Vein endothelial cell (primary cell): ENCODE data around the gene SNAI3. TPM values are rescaled to one million over a fixed set of nuclear protein-coding genes. Genes with fewer than 3 reads are reported as not detected.

ENCODE experiments used
- total RNA-seq: library from RNA; depleted of rRNA; stranded (reverse); fragments of >200 nt; gene quantifications from 2 replicates; pipeline ENCODE4 v1.2.3, GENCODE V29; 2012

The SNAI3 gene
- 0.19 and 0.33 TPM in 2 replicates for total RNA-seq

DNA sequence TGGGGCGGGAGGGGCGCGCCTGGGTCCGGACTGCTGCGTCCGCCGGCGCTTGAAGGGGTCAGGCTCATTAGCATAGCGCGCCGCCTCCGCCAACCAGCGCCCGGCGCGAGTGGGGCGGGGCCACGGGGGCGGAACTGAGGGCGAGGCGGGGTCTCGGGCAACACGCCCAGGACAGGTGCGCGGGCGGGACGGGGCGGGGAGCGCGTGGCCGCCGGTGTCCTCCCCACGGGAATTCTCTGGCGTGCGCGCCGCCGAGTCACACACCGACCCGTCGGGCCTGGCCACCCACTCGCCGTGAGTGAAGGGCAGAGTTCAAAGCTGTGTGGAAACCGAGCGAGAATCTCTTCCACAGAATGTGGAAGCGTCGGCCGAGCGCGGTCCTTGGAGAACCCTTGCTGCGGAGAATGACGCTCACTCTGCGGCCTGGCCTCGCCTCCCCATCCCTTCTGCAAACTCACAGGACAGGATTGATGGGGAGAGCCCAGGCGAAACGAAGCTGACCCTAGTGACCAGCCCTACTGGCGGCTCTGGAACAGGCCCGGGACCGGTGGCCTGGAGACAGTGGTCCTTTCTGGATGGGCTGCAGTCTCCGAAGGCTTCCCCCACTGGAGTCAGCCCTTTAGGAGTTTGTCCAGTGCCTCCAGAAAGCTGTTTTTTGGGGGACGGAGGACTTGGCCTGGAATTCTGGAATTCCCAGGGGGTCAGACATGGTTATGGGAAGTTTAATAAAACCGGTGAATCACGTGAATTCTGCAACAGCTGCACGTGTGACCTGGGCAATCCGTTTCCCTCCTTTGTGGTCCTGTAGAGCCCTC is at the start of gene SNAI3:
TSS of gene SNAI3 (minus strand) at position 69 of the 815 bp plus-strand sequence. CDS start 101 bp downstream, outside the sequence.

DNA sequence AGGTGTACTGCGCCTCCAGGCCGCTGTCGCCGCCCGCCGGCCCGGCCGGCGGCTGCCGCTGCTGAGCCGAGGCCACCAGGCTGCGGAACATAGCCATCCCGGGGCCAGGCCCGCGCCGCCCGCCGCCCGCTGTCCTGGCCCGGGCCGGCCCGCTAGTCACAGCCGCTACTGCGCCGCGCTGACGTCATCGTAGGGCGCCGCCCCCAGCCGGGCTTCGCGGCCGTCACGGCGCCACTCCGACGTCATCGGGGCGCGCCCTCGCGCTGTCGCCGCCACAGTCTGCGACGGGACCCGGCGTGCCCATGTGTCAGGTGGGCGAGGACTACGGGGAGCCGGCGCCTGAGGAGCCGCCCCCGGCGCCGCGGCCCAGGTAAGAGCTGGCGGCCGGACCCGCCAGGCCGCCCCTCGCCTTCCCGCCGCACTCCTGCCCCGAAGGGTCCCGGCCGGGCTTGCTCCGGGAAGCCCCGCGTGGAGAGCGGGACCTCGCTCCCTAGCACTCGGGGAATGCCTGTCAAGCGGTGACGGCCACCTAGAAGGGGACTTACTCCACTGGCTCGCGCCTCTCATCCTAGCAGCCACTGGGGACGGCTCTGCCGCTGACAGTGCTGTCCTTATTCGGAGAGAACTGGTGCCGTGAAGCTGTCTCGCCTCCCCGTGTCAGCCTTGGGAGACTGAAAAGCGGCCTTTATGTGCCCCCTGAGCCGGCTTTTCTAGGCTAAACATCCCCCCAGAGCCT is 20.1 kb upstream of the SNAI3 start, which contains the start of the genes CTU2 and RNF166:
TSS of gene CTU2 (plus strand) at position 275 of the 736 bp plus-strand sequence. CDS start at position 303, 28 bp downstream.
TSS of gene RNF166 (minus strand) at position 180 of the 736 bp plus-strand sequence. CDS start at position 97, 83 bp downstream.

DNA sequence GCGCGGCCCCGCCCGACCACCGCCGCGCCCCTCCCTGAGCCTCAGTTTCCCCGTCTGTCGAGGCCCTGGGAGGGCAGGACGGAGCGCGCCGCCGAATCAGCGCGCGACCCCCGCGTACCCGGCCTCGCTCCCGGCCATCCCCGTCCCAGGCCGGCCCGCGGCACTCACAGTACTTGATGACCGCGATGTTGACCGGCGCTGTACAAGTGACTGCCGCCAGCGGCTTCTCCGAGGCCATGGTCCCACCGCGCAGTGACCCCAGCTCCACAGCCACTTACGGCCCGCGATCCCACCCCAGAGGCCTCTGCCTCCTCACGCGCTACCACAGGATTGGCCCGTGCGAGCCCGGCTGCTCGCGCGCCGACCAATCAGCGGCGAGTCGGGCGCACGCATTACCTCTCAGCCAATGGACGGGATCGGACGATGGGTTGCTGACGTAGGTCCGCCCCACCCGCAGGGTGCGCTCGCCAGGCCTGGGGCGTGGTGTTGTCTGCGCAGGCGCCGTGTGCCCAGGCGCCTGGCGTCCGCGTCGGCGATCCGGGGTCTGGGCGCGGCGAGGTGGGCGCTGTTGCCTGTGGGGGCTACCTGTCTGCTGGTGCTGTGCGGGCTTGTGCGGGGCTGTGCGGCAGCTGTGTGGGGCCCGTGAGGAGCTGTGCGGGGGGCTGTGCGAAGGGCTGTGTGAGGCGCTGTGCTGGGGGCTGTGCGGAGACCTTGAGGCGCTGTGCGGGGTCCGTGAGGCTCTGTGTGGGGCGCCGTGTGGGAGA is 23.3 kb downstream of the SNAI3 start, which contains the start of gene MVD:
TSS of gene MVD (minus strand) at position 249 of the 764 bp plus-strand sequence. CDS start at position 238, 11 bp downstream.

DNA sequence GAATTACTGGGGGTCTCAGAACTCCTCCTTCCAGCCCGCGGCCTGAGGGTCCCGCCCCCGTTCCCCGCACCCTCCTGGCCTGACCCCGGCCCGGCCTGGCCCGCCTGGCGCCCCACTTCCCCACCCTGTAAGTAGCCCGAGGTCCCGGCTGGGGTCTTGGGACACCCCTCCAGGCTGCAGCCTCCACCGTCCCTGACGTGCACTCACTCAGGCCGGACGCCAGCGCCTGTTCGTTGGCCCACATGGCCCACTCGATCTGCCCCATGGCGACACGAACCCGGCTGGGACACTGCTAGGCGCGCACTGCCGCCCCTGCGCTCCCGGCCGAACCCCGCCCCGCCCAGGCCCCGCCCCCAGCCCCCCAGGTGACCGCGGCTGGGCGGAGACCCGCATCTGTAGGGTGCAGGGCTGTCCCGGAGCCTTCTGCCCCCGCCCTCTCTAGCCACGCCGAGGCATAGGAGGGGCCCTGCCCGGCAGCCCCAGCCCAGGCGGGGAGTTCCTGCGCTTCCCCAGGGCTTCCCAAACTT is 35.5 kb downstream of the SNAI3 start, which contains the start of gene CYBA:
TSS of gene CYBA (minus strand) at position 305 of the 527 bp plus-strand sequence. CDS start at position 265, 40 bp downstream.

DNA sequence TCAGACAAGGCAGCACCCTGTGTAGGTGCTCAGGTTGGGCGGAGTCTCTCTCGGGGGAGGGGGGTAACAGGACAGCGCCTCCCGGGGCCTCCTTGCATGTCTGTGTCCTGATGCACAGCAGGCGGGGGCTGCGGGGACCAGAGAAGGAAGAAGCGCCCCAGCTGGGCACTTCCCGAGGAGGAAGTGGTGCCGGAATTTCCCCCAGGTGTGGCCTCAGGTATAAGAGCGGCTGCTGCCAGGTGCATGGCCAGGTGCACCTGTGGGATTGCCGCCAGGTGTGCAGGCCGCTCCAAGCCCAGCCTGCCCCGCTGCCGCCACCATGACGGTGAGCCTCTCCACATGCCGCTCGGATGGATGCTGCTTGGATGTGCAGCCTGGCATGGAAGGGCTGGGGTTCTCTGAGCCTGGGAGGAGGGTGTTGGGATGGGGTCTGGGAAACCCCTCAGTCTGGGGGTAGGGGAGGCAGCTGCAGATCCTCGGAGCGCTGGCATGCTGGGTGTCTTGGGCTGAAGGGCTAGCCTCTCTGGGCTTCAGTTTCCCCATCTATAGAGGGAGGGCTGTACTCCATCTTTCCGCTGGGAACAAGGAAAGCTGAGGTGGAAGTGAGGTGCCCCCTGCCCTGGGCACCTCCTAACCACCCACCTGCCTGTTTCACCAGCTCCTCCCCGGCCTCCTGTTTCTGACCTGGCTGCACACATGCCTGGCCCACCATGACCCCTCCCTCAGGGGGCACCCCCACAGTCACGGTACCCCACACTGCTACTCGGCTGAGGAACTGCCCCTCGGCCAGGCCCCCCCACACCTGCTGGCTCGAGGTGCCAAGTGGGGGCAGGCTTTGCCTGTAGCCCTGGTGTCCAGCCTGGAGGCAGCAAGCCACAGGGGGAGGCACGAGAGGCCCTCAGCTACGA is 47.7 kb downstream of the SNAI3 start, which contains the start of gene IL17C:
TSS of gene IL17C (plus strand) at position 250 of the 908 bp plus-strand sequence. CDS start at position 320, 70 bp downstream.

Other genes with a start within 250 kb of the SNAI3 start
- 2.2 and 3.3 TPM in 2 replicates for gene ZFPM1, start 233.2 kb downstream of the SNAI3 start, total RNA-seq
- gene ZC3H18, start 116.1 kb downstream of the SNAI3 start, total RNA-seq = 15.7 and 16.3 TPM in 2 replicates
- gene IL17C, start 47.9 kb downstream of the SNAI3 start, total RNA-seq = 0.10 and 0.33 TPM in 2 replicates
- gene CYBA, start 35.5 kb downstream of the SNAI3 start, total RNA-seq = 124 and 270 TPM in 2 replicates
- 36.3 and 50.8 TPM in 2 replicates for gene MVD, start 23.4 kb downstream of the SNAI3 start, total RNA-seq
- 18.0 and 27.8 TPM in 2 replicates for gene RNF166, start 19.9 kb upstream of the SNAI3 start, total RNA-seq
- 26.7 and 36.6 TPM in 2 replicates for gene CTU2, start 20.0 kb upstream of the SNAI3 start, total RNA-seq
- 239 and 332 TPM in 2 replicates for gene PIEZO1, start 98.7 kb upstream of the SNAI3 start, total RNA-seq
- 12.1 and 14.7 TPM in 2 replicates for gene CDT1, start 117.3 kb upstream of the SNAI3 start, total RNA-seq
- gene APRT, start 125.4 kb upstream of the SNAI3 start, total RNA-seq = 96.6 and 121 TPM in 2 replicates
- 19.9 and 30.8 TPM in 2 replicates for gene GALNS, start 170.4 kb upstream of the SNAI3 start, total RNA-seq
- 47.6 and 54.9 TPM in 2 replicates for gene TRAPPC2L, start 170.6 kb upstream of the SNAI3 start, total RNA-seq
- not detected in 2 replicates for gene PABPN1L, start 180.2 kb upstream of the SNAI3 start, total RNA-seq